ENCODE results near the gene ADK. TPM values are rescaled to one million over a fixed set of nuclear protein-coding genes. Genes with fewer than 3 reads are reported as not detected.
"Not testable (repeated sequence)": the region's sequence is repeated elsewhere in the genome, so short reads cannot be mapped to it uniquely, and the experiment has no call there.

ADK gene
- total RNA-seq, 1 donor, result 57.9 TPM

DNA sequence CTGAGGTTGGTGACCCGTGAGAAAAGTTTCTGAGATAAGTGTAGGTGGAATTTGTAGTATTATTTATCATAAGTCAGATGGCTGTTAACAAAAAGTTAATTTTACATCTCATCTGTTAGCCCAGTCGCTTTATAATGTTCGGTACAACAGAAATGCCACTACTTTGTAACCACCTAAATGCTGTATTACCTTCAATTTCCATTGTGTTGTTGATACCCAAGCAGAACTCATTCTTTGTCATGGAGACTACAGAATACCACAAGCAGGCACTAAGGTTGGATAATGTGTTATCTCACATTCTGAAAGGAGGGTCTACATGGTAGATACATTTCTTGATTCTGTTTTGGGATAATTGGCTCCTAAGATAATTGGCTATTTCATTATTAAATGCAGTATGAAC is 425.6 kb downstream of the ADK start:
- H3K4me3 ChIP-seq (ENCODE audit: low read depth, low read length), result no peak overlapping the region
- TF ChIP-seq, protein P1, sequence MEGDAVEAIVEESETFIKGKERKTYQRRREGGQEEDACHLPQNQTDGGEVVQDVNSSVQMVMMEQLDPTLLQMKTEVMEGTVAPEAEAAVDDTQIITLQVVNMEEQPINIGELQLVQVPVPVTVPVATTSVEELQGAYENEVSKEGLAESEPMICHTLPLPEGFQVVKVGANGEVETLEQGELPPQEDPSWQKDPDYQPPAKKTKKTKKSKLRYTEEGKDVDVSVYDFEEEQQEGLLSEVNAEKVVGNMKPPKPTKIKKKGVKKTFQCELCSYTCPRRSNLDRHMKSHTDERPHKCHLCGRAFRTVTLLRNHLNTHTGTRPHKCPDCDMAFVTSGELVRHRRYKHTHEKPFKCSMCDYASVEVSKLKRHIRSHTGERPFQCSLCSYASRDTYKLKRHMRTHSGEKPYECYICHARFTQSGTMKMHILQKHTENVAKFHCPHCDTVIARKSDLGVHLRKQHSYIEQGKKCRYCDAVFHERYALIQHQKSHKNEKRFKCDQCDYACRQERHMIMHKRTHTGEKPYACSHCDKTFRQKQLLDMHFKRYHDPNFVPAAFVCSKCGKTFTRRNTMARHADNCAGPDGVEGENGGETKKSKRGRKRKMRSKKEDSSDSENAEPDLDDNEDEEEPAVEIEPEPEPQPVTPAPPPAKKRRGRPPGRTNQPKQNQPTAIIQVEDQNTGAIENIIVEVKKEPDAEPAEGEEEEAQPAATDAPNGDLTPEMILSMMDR (IDR thresholded peaks at IDR 0.05; ENCODE audit: insufficient read depth, low read depth, low read length), result no peak
- DNase-seq (ENCODE audit: low read depth), result no peak

DNA sequence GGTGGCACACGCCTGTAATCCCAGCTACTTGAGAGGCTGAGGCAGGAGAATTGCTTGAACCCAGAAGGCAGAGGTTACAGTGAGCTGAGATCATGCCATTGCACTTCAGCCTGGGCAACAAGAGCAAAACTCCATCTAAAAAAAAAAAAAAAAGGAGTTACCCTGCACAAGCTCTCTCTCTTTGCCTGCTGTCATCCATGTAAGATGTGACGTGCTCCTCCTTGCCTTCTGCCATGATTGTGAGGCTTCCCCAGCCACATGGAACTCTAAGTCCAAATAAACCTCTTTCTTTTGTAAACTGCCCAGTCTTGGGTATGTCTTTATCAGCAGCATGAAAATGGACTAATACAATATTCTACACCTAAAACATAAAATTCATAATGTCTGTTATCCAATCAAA is 429.4 kb downstream of the ADK start:
- not testable (repeated sequence) for DNase-seq (ENCODE audit: low read depth); H3K4me3 ChIP-seq (ENCODE audit: low read depth, low read length)

DNA sequence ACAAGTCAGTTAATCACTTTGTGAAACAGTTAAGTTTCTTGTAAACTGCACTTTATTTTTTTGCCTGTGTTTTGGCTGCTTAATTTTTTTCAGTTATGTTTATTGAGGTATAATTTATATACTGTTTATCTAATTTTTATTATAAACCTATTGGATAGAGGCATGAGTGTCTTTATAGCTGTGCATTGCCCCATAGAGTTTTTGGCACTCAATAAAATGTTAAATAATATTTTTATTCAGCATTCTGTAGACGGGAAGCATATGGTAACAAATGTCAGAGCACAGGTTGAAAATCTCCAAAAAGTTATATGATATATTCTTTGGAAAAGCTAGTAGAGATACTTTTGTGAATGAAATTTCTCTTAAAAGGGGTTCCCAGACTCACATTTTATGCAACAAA is 431.5 kb downstream of the ADK start:
- no peak overlapping the region for H3K4me3 ChIP-seq (ENCODE audit: low read depth, low read length)
- DNase-seq (ENCODE audit: low read depth), result no peak
- TF ChIP-seq, protein P1 (IDR thresholded peaks at IDR 0.05; ENCODE audit: insufficient read depth, low read depth, low read length), result no peak

DNA sequence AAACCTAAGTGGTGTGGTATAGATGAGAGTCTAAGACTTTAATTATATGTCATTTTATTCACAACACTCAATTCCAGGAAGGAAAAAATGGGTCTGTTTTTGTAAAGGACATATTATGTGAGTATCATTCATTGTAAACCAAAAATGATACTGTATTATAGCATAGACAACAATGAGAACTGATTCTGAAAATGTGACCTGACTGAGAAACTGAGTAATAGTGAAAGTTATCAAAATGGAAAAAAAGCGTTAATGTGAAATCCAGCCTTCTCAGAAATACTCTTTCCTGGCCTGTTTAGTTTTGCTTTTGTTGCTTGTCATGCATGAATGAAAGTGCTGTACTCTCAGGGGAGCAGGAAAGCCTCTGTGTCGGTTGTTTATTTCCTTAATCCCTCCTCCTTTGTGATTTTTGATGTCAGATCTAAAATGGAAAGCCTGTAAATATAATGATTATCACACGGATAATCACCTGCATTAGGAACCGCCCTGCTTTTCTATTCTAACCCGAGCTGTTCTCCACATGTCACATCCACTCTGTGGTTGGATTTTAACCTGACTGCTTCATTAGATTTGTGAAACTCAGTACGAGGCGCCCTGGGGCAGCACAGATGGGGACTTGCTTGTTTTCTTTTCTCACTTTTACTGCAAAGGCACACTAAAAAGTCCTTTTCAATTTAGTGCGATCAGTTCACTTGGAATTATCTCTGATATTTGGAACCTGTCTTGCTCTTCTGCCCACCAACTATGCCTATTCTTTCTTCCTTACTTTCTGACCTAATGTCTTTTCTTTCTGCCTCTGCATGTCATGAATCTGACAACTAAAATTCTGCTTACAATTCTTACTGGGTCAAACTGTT is 434.4 kb downstream of the ADK start:
- H3K4me3 ChIP-seq (ENCODE audit: low read depth, low read length), result no peak overlapping the region

DNA sequence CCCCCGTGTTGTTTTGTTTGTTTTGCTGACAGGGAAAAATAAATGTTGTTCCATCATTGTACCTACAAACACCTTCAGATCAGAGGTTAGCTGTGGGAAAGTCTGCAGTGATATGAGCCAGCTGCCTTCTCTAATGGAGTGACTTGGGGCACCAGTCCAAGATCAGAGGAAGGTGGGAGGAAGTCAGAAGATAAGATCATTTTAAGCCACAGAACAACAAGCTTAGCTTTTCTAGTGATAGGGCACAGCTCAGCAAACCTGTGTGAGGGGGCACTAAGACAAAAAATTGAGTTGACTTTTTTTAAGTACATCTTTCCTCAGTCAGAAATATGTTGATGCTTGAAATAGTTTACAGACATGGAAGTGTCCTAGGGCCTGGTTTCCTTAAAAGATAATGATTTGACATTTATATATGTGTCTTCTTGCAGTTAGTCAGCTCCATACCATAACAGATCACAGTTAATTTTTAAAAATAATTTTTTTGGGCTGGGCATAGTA is 435.1 kb downstream of the ADK start:
- TF ChIP-seq, protein P1 (IDR thresholded peaks at IDR 0.05; ENCODE audit: insufficient read depth, low read depth, low read length), result no peak
- peak; percentile 47 for DNase-seq (ENCODE audit: low read depth)
- no peak overlapping the region for H3K4me3 ChIP-seq (ENCODE audit: low read depth, low read length)

More for the DNA sequence above, 434.4 kb downstream of the ADK start:
- DNase-seq (ENCODE audit: low read depth), result peak; percentile 37
- TF ChIP-seq, protein P1 (IDR thresholded peaks at IDR 0.05; ENCODE audit: insufficient read depth, low read depth, low read length), result no peak

DNA sequence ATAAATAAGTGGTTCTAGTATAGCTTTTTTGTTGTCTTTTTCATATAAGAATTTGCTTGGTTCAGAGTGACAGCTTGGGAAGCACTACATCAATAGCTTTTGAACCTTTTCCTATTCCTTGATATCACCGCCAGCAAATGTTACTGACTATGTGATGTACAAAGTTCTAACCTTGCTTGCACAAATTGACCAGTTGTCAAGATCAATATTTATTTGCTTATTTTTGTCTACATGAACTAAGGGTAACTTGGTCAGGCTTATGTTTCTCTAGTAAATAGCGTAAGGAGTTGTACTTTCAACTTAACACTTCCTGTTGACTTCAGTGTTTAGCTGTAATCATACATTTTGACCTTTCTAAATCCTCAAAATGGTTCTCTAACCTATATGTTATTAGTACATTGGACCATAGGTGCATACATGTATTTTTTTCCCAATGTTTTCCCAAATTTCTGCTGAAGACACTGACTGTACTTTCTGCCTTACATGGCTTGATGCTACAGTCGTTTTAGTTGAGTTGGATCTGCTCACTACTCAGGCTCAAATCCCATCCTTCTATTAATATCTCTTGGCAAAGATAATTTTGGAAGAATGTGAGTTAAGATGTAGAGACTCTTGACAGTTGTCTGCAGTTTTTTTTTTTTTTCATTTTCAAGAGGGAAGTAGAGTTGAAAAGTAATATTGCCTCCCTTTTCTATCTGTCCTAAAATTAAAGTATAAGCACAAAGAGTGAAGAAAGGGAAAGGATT is 436.3 kb downstream of the ADK start:
- DNase-seq (ENCODE audit: low read depth), result no peak
- TF ChIP-seq, protein P1 (IDR thresholded peaks at IDR 0.05; ENCODE audit: insufficient read depth, low read depth, low read length), result no peak
- H3K4me3 ChIP-seq (ENCODE audit: low read depth, low read length), result no peak overlapping the region

DNA sequence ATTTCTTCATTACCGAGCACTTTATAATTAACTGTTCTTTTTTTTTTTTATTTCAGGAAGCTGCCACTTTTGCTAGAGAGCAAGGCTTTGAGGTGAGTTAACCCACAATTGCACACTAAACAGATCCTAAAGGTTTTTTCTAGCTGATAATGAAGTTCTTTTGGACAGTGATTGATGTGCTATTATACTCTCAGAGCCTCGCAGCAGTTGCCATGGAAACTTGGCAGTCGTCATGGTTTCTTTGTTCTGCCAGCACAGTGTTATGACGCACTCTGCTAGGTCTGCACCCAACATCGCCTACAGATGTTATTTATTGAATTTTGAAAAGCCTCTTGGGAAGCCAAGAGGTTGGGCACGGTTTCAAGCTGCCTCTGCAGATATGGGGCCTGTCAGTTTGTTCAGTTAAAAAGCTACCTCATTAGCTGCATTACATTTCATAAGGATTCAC is 438.2 kb downstream of the ADK start:
- TF ChIP-seq, protein P1 (IDR thresholded peaks at IDR 0.05; ENCODE audit: insufficient read depth, low read depth, low read length), result no peak
- no peak overlapping the region for H3K4me3 ChIP-seq (ENCODE audit: low read depth, low read length)
- DNase-seq (ENCODE audit: low read depth), result peak; percentile 97
